Heart right ventricle (tissue), 16 donors: ENCODE results near the gene ICAM5. TPM values are rescaled to one million over a fixed set of nuclear protein-coding genes. Genes with fewer than 3 reads are reported as not detected.

Experiments used
- ATAC-seq, 8 donors: fragments of 200-7000 bp; cut with Tn5 transposase; one replicate each; pipeline ENCODE4 v1.9.1; 2020; ENCODE audit warnings: mild to moderate bottlenecking in 8 of 8, moderate library complexity in 8 of 8, moderate number of reproducible peaks in 1 of 8
- DNase-seq, 2 donors: peaks; one replicate each; pipeline ENCODE4 v3.0.0-alpha.2; 2020
- H3K27ac ChIP-seq, 10 donors: fragments of 200-600 bp; sonication (generic) in 2 of 10; one replicate each; pipeline versions ENCODE4 v1.5.0 to v1.8.0; 2020 to 2022; ENCODE audit warnings: mild to moderate bottlenecking in 3 of 10
- H3K27me3 ChIP-seq, 7 donors: fragments of 200-600 bp; one replicate each; pipeline ENCODE4 v1.8.0; 2021 to 2022; ENCODE audit warnings: mild to moderate bottlenecking in 2 of 7
- H3K36me3 ChIP-seq, 9 donors: fragments of 200-600 bp; sonication (generic) in 1 of 9; one replicate each; pipeline versions ENCODE4 v1.5.0 to v1.8.0; 2020 to 2022; ENCODE audit warnings: mild to moderate bottlenecking in 2 of 9
- H3K4me1 ChIP-seq, 9 donors: fragments of 200-600 bp; sonication (generic) in 1 of 9; one replicate each; pipeline versions ENCODE4 v1.5.0 to v1.8.0; 2020 to 2022; ENCODE audit warnings: mild to moderate bottlenecking in 4 of 9
- H3K4me3 ChIP-seq, 10 donors: fragments of 200-600 bp; sonication (generic) in 2 of 10; one replicate each; pipeline versions ENCODE4 v1.5.0 to v1.8.0; 2020 to 2022; ENCODE audit warnings: mild to moderate bottlenecking in 7 of 10, moderate library complexity in 2 of 10
- H3K9me3 ChIP-seq, 11 donors: fragments of 200-600 bp in 10 of 11; sonication (generic) in 2 of 11; one replicate each; pipeline versions ENCODE4 v1.5.0 to v1.8.0; 2013 to 2022; ENCODE audit warnings: mild to moderate bottlenecking in 2 of 11, control low read depth in 1 of 11, moderate library complexity in 1 of 11
- WGBS, 2 donors: extraction: QIAGEN DNeasy Blood & Tissue Kit; methylation state at CpG; one replicate each; pipeline ENCODE4 v1.1.7; 2013; ENCODE audit warnings: inconsistent platforms in 1 of 2; 5-methylcytosine and 5-hydroxymethylcytosine counted together
- intact Hi-C, 10 donors: fragments of 100-400 bp; cut with DNase I; formaldehyde crosslinking; loops; one replicate each; pipeline versions ENCODE4 v1.11.1 to v1.14.2; 2022
- polyA plus RNA-seq, 2 donors: library from polyadenylated mRNA; stranded (reverse); fragments of 200-250 nt; gene quantifications; one replicate each; pipeline ENCODE4 v1.2.3, GENCODE V29; 2013
- total RNA-seq, 10 donors: library from RNA; stranded (reverse); fragmentation: NEBNext Ultra II Directional in 3 of 10; extraction: Animal tissue kit (Norgen Biotek cat#: 25700) in 3 of 10; gene quantifications; one replicate each; pipeline versions ENCODE4 v1.2.1 to v1.2.4, GENCODE V29; 2021 to 2023
- TF ChIP-seq, protein P1 (sequence below), 9 donors: fragments of 200-600 bp; sonication (generic) in 2 of 9; IDR thresholded peaks; one replicate each; pipeline versions ENCODE4 v1.5.0 to v1.8.0; 2021 to 2022; ENCODE audit warnings: antibody characterized with exemption in 9 of 9, mild to moderate bottlenecking in 5 of 9, moderate library complexity in 1 of 9
- donor health status: Arrhythmogenic right ventricular cardiomyopathy.
- donor health status: ischemic (EF 13 %, LVEDD 7.1; RV severe dilation, severe dysfunction).
- donor health status: healthy with polysubstance abuse.
- donor health status: DM: no; HTN: yes; CAD: no.
- donor health status: DM: no; HTN: no; CAD: no.
- donor health status: ischemic (EF 25% LVEDD 6.9; RV normal size, moderate dysfunction).
- donor health status: ischemic (EF 25% LVEDD 5.7; RV mildly dilated, moderate dysfunction).
- donor health status: healthy.
- donor health status: DM: yes; HTN: yes; CAD: no.
- donor health status: Ischemic cardiomyopathy.
- donor health status: ischemic (EF 35%, LVEDD 5.7; RV mildly dilated, moderate dysfunction).
- donor health status: nonischemic (EF 11% LVEDD 7.7; RV severe dilation, severe dysfunction).
- donor health status: DM: yes; HTN: yes; CAD: no.
- donor health status: PGD.
- donor health status: ischemic (EF 29% LVEDD 5.4; RV normal size, mild dysfunction).
- donor health status: nonischemic (EF 23%, LVEDD 6.1; RV moderate dilation, normal function).

The ICAM5 gene
- total and polyA plus RNA-seq, 12 donors = 0.18 to 1.0 (median 0.37) TPM; not detected in 3

DNA sequence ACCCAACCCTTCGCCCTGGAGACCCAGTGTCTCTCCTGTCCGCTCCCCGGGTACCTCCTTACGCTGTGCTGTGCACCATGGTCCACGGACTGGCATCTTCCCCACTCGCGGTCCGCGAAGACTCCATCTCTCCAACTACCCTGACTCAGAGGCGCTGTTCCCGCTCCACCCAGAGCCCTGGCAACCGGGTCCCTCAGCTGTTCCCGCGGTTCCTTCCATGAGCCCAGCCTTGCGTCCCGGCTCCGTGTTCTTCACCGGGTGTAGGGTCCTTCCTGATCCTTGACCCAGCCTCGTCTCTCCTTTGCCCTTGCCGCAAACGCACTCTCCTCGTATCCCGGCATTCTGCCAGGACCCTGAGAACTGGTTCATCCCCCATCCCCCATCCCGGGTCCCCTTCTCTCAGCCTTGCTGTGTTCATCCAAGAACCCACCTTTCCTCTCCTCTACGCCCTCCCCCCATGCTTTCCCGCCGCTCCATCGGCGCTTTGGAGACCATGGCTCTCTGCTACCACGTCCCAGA, 664 bp downstream of the ICAM5 start:
- TF ChIP-seq, protein P1, sequence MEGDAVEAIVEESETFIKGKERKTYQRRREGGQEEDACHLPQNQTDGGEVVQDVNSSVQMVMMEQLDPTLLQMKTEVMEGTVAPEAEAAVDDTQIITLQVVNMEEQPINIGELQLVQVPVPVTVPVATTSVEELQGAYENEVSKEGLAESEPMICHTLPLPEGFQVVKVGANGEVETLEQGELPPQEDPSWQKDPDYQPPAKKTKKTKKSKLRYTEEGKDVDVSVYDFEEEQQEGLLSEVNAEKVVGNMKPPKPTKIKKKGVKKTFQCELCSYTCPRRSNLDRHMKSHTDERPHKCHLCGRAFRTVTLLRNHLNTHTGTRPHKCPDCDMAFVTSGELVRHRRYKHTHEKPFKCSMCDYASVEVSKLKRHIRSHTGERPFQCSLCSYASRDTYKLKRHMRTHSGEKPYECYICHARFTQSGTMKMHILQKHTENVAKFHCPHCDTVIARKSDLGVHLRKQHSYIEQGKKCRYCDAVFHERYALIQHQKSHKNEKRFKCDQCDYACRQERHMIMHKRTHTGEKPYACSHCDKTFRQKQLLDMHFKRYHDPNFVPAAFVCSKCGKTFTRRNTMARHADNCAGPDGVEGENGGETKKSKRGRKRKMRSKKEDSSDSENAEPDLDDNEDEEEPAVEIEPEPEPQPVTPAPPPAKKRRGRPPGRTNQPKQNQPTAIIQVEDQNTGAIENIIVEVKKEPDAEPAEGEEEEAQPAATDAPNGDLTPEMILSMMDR (IDR thresholded peaks at IDR 0.05) = no peak
- Histone ChIP-seq H3K27ac (no peak overlapping the region), H3K4me3 (peak overlapping the region in 9 of 10 donors; percentile 32 to 56 (median 41)), H3K36me3 (peaks cover 0 to 9% (median 2%) of the 10 kb centered on the region in 9 donors), H3K9me3 (no peaks in the 10 kb centered on the region), H3K27me3 (peaks cover 28 to 86% (median 83%) of the 10 kb centered on the region in 7 donors), H3K4me1 (peaks cover 23 to 99% (median 80%) of the 10 kb centered on the region in 9 donors)
- DNase-seq (no peak), ATAC-seq (peak in 1 of 8 donors; percentile 3)
- 1% methylated on average over 30 of the region's 30 CpGs for WGBS, 2 donors
- intact Hi-C loops = no loop called here

DNA sequence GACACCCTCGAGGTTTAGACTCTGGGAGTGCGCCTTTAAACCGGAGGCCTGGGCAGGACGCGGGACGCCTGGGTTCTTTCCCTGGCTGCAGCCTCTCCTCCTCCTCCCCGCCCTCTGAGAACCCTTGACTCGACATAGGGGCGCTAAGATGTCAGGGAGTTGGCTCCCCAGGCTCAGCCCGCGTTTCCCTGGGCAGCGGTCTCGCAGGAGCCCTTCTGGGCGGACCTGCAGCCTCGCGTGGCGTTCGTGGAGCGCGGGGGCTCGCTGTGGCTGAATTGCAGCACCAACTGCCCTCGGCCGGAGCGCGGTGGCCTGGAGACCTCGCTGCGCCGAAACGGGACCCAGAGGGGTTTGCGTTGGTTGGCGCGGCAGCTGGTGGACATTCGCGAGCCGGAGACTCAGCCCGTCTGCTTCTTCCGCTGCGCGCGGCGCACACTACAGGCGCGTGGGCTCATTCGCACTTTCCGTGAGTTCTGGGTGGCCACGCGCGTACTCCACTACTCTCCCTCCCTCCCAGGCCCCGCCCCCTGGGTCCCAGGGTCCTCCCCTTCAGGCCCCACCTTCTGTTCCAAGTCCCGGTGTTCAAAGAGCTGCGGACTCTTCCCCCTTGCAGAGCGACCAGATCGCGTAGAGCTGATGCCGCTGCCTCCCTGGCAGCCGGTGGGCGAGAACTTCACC, 1.3 kb downstream of the ICAM5 start:
- peak overlapping the region; percentile 32 to 56 (median 40) for H3K4me3 ChIP-seq
- peaks cover 22 to 99% (median 76%) of the 10 kb centered on the region in 9 donors for H3K4me1 ChIP-seq
- peak in 1 of 2 donors; percentile 64 for DNase-seq
- TF ChIP-seq, protein P1 (IDR thresholded peaks at IDR 0.05) = no peak
- peaks cover 0 to 3% (median 0%) of the 10 kb centered on the region in 9 donors for H3K36me3 ChIP-seq
- intact Hi-C loops = no loop called here
- H3K27me3 ChIP-seq = peaks cover 34 to 92% (median 89%) of the 10 kb centered on the region in 7 donors
- WGBS, 2 donors = 1% methylated on average over 47 to 57 of the region's 57 CpGs
- peak in 6 of 8 donors; percentile 17 to 61 (median 34) for ATAC-seq
- H3K27ac ChIP-seq = peak overlapping the region in 1 of 10 donors; percentile 27
- no peaks in the 10 kb centered on the region for H3K9me3 ChIP-seq

DNA sequence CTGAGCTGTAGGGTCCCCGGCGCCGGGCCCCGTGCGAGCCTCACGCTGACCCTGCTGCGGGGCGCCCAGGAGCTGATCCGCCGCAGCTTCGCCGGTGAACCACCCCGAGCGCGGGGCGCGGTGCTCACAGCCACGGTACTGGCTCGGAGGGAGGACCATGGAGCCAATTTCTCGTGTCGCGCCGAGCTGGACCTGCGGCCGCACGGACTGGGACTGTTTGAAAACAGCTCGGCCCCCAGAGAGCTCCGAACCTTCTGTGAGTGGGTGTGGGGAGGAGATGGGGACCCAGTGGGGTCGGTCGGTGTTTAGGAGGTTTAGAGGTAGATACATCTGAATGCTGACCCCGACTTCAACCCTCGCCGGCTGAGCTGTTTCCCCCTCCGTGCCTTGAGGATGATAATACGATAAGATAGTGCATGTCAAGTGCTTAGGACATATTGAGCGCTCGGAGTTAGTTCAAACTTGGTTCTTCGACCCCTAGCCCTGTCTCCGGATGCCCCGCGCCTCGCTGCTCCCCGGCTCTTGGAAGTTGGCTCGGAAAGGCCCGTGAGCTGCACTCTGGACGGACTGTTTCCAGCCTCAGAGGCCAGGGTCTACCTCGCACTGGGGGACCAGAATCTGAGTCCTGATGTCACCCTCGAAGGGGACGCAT, 1.9 kb downstream of the ICAM5 start:
- H3K27ac ChIP-seq = peak overlapping the region in 1 of 10 donors; percentile 27
- peaks cover 18 to 95% (median 72%) of the 10 kb centered on the region in 9 donors for H3K4me1 ChIP-seq

More for the DNA sequence above, 1.9 kb downstream of the ICAM5 start:
- Histone ChIP-seq H3K9me3 (no peaks in the 10 kb centered on the region), H3K4me3 (peak overlapping the region; percentile 32 to 56 (median 40)), H3K36me3 (no peaks in the 10 kb centered on the region), H3K27me3 (peaks cover 39 to 98% (median 96%) of the 10 kb centered on the region in 7 donors)
- TF ChIP-seq, protein P1 (IDR thresholded peaks at IDR 0.05) = no peak
- intact Hi-C loops = no loop called here
- ATAC-seq (peak in 2 of 8 donors; percentile 1), DNase-seq (no peak)
- WGBS, 2 donors = 1% methylated on average over 48 to 49 of the region's 49 CpGs
